H9 (cell line): ENCODE measurements around the gene PRR7. TPM values are rescaled to one million over a fixed set of nuclear protein-coding genes. Genes with fewer than 3 reads are reported as not detected.

Source experiments
- DNase-seq: peaks from one replicate; pipeline ENCODE4 v3.0.0-alpha.2; 2017
- H2AFZ ChIP-seq: one replicate; pipeline ENCODE4 v1.6.1; 2013; ENCODE audit warnings: mild to moderate bottlenecking, low read length, control low read depth, moderate library complexity
- H2AK5ac ChIP-seq: 2 replicates; pipeline ENCODE4 v1.6.1; 2013; ENCODE audit warnings: low read length, control low read depth, mixed read lengths; ENCODE audit not compliant: insufficient read length
- H2BK120ac ChIP-seq: one replicate; pipeline ENCODE4 v1.6.1; 2013; ENCODE audit warnings: low read depth, mild to moderate bottlenecking, low read length, control low read depth, inconsistent platforms; ENCODE audit not compliant: poor library complexity, severe bottlenecking
- H2BK12ac ChIP-seq: 2 replicates; pipeline ENCODE4 v1.6.1; 2013; ENCODE audit warnings: low read length, control low read depth, mixed read lengths, low read depth; ENCODE audit not compliant: insufficient read length
- H2BK15ac ChIP-seq: 2 replicates; pipeline ENCODE4 v1.6.1; 2013; ENCODE audit warnings: low read depth, low read length, control low read depth
- H2BK20ac ChIP-seq: one replicate; pipeline ENCODE4 v1.6.1; 2013; ENCODE audit warnings: low read depth, mild to moderate bottlenecking, low read length, control low read depth, inconsistent platforms; ENCODE audit not compliant: poor library complexity, severe bottlenecking
- H2BK5ac ChIP-seq: 2 replicates; pipeline ENCODE4 v1.6.1; 2013; ENCODE audit warnings: low read length, control low read depth, mixed read lengths; ENCODE audit not compliant: insufficient read length
- H3K14ac ChIP-seq: 2 replicates; pipeline ENCODE4 v1.6.1; 2013; ENCODE audit warnings: low read length, control low read depth; ENCODE audit not compliant: insufficient read depth
- H3K18ac ChIP-seq: 2 replicates; pipeline ENCODE4 v1.6.1; 2013; ENCODE audit warnings: low read depth, mild to moderate bottlenecking, mixed read lengths, low read length, control low read depth; ENCODE audit not compliant: insufficient read length
- H3K23ac ChIP-seq: 2 replicates; pipeline ENCODE4 v1.6.1; 2013; ENCODE audit warnings: low read length, control low read depth, mixed read lengths, low read depth; ENCODE audit not compliant: insufficient read length
- H3K23me2 ChIP-seq: 2 replicates; pipeline ENCODE4 v1.6.1; 2013; ENCODE audit warnings: low read depth, mild to moderate bottlenecking, mixed read lengths, low read length, control low read depth; ENCODE audit not compliant: insufficient read length, poor library complexity, severe bottlenecking
- H3K27ac ChIP-seq: 2 replicates; pipeline ENCODE4 v1.5.1; 2013; ENCODE audit warnings: low read length, control low read depth, mixed read lengths, low read depth; ENCODE audit not compliant: insufficient read length
- H3K27me3 ChIP-seq: 2 replicates; pipeline ENCODE4 v1.6.1; 2013; ENCODE audit warnings: low read length, control low read depth, inconsistent platforms; ENCODE audit not compliant: insufficient read depth
- H3K4ac ChIP-seq: 2 replicates; pipeline ENCODE4 v1.6.1; 2013; ENCODE audit warnings: low read depth, mild to moderate bottlenecking, control low read depth, inconsistent platforms, low read length, moderate library complexity
- H3K4me1 ChIP-seq: 2 replicates; pipeline ENCODE4 v1.6.1; 2013; ENCODE audit warnings: low read length, control low read depth, inconsistent platforms; ENCODE audit not compliant: insufficient read depth
- H3K4me2 ChIP-seq: 2 replicates; pipeline ENCODE4 v1.6.1; 2013; ENCODE audit warnings: low read length, control low read depth, mixed read lengths; ENCODE audit not compliant: insufficient read length, insufficient read depth
- H3K56ac ChIP-seq: 2 replicates; pipeline ENCODE4 v1.6.1; 2013; ENCODE audit warnings: low read depth, mild to moderate bottlenecking, mixed read lengths, low read length, control low read depth; ENCODE audit not compliant: insufficient read length
- H3K79me1 ChIP-seq: 2 replicates; pipeline ENCODE4 v1.6.1; 2013; ENCODE audit warnings: low read depth, mild to moderate bottlenecking, moderate library complexity, low read length, control low read depth, inconsistent platforms; ENCODE audit not compliant: insufficient read depth, poor library complexity, severe bottlenecking
- H3K79me2 ChIP-seq: 2 replicates; pipeline ENCODE4 v1.6.1; 2013; ENCODE audit warnings: low read length, control low read depth, inconsistent platforms; ENCODE audit not compliant: insufficient read depth
- H3K9ac ChIP-seq: 2 replicates; pipeline ENCODE4 v1.6.1; 2013; ENCODE audit warnings: low read length, control low read depth, mixed read lengths; ENCODE audit not compliant: insufficient read length; ENCODE audit errors: extremely low read depth
- H3K9me3 ChIP-seq: one replicate; pipeline ENCODE4 v1.6.1; 2013; ENCODE audit warnings: low read depth, low read length, inconsistent platforms; ENCODE audit not compliant: control insufficient read depth
- H3T11ph ChIP-seq: one replicate; pipeline ENCODE4 v1.6.1; 2013; ENCODE audit warnings: mild to moderate bottlenecking, low read length, control low read depth, inconsistent platforms
- H4K20me1 ChIP-seq: one replicate; pipeline ENCODE4 v1.6.1; 2013; ENCODE audit not compliant: control insufficient read depth, insufficient read length, insufficient read depth
- H4K5ac ChIP-seq: 2 replicates; pipeline ENCODE4 v1.6.1; 2013; ENCODE audit warnings: low read depth, mild to moderate bottlenecking, mixed read lengths, low read length, control low read depth; ENCODE audit not compliant: insufficient read length
- H4K8ac ChIP-seq: replicated peaks from 2 replicates; pipeline ENCODE4 v1.6.1; 2013; ENCODE audit warnings: low read length, control low read depth, mixed read lengths, low read depth; ENCODE audit not compliant: insufficient read length
- H4K91ac ChIP-seq: 2 replicates; pipeline ENCODE4 v1.6.1; 2013; ENCODE audit warnings: low read depth, mild to moderate bottlenecking, moderate library complexity, mixed read lengths, low read length, control low read depth; ENCODE audit not compliant: insufficient read length
- H3K27ac Mint-ChIP-seq, 3 experiments: 2 replicates in 2 of 3; 3 replicates in 1 of 3; pipeline ENCODE4 v1.8.0; 2020 to 2021; ENCODE audit warnings: mixed read lengths in 3 of 3, mild to moderate bottlenecking in 1 of 3, moderate library complexity in 1 of 3
- H3K27me3 Mint-ChIP-seq: 2 replicates; pipeline ENCODE4 v1.8.0; 2021; ENCODE audit warnings: low read depth, mild to moderate bottlenecking, moderate library complexity, mixed read lengths
- H3K36me3 Mint-ChIP-seq, 3 experiments: 2 replicates in 2 of 3; 3 replicates in 1 of 3; pipeline ENCODE4 v1.8.0; 2020 to 2021; ENCODE audit warnings: low read depth in 3 of 3, mixed read lengths in 3 of 3; ENCODE audit not compliant: insufficient read depth in 1 of 3
- H3K4me1 Mint-ChIP-seq, 2 experiments: 2 replicates each; pipeline ENCODE4 v1.8.0; 2020; ENCODE audit warnings: mixed read lengths in 2 of 2
- H3K4me3 Mint-ChIP-seq, 2 experiments: 2 replicates in 1 of 2; 3 replicates in 1 of 2; pipeline ENCODE4 v1.8.0; 2020 to 2021; ENCODE audit warnings: mild to moderate bottlenecking in 2 of 2, mixed read lengths in 2 of 2, moderate library complexity in 1 of 2
- H3K9me3 Mint-ChIP-seq, 2 experiments: 2 replicates in 1 of 2; 3 replicates in 1 of 2; pipeline ENCODE4 v1.8.0; 2020; ENCODE audit warnings: mild to moderate bottlenecking in 2 of 2, mixed read lengths in 2 of 2, moderate library complexity in 1 of 2
- WGBS: extraction: QIAGEN DNeasy Blood & Tissue Kit; methylation state at CpG from one replicate; pipeline ENCODE4 v1.1.7; 2013; ENCODE audit warnings: missing lambda C conversion rate, low lambda C conversion rate, mixed read lengths; ENCODE audit not compliant: insufficient read length; ENCODE audit errors: extremely low coverage; 5-methylcytosine and 5-hydroxymethylcytosine counted together
- total RNA-seq: library from RNA; stranded (reverse); gene quantifications from 2 replicates; pipeline ENCODE4 v1.2.1, GENCODE V29; 2021
- TF ChIP-seq, protein P1 (sequence below): fragments of 200-600 bp; sonication (generic); conservative IDR thresholded peaks from 3 replicates; pipeline ENCODE4 v1.8.0; 2021; ENCODE audit warnings: antibody characterized with exemption, mild to moderate bottlenecking

PRR7 gene
- total RNA-seq, 1 experiment from 2014 or later, result 9.6 TPM

DNA sequence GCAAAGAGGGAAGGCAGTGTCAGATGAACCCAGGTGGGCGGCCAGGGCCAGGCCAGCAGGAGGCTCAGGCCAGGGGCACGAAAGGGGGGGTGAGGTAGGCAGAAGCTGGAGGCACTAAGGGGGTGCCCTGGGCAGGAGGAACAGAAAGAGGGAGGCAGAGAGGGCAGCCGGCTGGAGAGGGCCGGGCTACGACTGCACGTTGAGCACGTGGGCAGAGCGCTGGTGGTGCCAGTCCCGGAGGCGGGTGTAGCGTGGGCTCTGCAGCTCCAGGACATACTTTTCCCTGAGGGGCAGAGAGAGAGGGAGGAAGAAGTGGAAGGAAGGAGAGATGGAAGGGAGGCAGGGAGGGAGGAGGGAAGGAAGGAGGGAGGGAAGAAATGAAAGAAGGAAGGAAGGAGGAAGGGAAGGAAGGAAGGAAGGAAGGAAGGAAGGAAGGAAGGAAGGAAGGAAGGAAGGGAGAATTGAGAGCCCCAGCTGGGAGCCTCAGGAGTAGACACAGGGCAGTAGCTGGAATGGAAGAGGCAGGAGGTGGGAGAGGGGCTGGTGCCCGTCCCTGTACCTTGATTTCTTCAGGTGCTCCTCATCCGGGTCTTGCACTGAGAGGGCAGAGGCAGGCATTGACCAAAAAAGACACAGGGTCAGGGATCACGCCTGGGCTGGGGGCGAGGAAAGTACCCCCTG, 43.8 kb downstream of the PRR7 start:
- Histone ChIP-seq H3K4me2 (no peak overlapping the region), H3K79me1 (no peaks in the 10 kb centered on the region), H2BK12ac (no peak overlapping the region)

More for the DNA sequence above, 43.8 kb downstream of the PRR7 start:
- no peak overlapping the region for H2BK5ac ChIP-seq
- no peak overlapping the region for H4K8ac ChIP-seq
- no peaks in the 10 kb centered on the region; a peak in 1 of 5 replicates for H3K9me3 Mint-ChIP-seq
- H2BK15ac ChIP-seq, result no peak overlapping the region
- no peaks in the 10 kb centered on the region for H3K27me3 Mint-ChIP-seq
- H3K27ac ChIP-seq, result no peak overlapping the region
- no peaks in the 10 kb centered on the region for H4K20me1 ChIP-seq
- H3K56ac ChIP-seq, result no peak overlapping the region
- no peaks in the 10 kb centered on the region for H3K27me3 ChIP-seq
- no peaks in the 10 kb centered on the region for H3K23me2 ChIP-seq
- H2AK5ac ChIP-seq, result no peak overlapping the region
- H4K5ac ChIP-seq, result no peak overlapping the region
- no peak overlapping the region for H2BK20ac ChIP-seq
- H2AFZ ChIP-seq, result no peak overlapping the region
- WGBS, result no CpG with 5 or more reads among the region's 15 CpGs
- H3K36me3 Mint-ChIP-seq, result peaks cover 41 to 76% (median 67%) of the 10 kb centered on the region in 3 experiments
- no peaks in the 10 kb centered on the region for H3K79me2 ChIP-seq
- H3K18ac ChIP-seq, result no peak overlapping the region
- DNase-seq, result no peak
- no peak overlapping the region for H3T11ph ChIP-seq
- no peak overlapping the region for H2BK120ac ChIP-seq
- H4K91ac ChIP-seq, result no peak overlapping the region
- H3K4me1 Mint-ChIP-seq, result peaks cover 12 to 34% of the 10 kb centered on the region in 2 experiments
- H3K4ac ChIP-seq, result no peak overlapping the region
- H3K9ac ChIP-seq, result no peak overlapping the region
- no peaks in the 10 kb centered on the region; the same call in 1 of the 2 replicates for H3K4me1 ChIP-seq
- H3K23ac ChIP-seq, result no peak overlapping the region
- no peak overlapping the region for H3K4me3 Mint-ChIP-seq
- H3K27ac Mint-ChIP-seq, result peak overlapping the region in 1 of 3 experiments; percentile 91; a peak in 2 of 7 replicates
- no peak overlapping the region for H3K14ac ChIP-seq
- H3K9me3 ChIP-seq, result no peaks in the 10 kb centered on the region
- TF ChIP-seq, protein P1, sequence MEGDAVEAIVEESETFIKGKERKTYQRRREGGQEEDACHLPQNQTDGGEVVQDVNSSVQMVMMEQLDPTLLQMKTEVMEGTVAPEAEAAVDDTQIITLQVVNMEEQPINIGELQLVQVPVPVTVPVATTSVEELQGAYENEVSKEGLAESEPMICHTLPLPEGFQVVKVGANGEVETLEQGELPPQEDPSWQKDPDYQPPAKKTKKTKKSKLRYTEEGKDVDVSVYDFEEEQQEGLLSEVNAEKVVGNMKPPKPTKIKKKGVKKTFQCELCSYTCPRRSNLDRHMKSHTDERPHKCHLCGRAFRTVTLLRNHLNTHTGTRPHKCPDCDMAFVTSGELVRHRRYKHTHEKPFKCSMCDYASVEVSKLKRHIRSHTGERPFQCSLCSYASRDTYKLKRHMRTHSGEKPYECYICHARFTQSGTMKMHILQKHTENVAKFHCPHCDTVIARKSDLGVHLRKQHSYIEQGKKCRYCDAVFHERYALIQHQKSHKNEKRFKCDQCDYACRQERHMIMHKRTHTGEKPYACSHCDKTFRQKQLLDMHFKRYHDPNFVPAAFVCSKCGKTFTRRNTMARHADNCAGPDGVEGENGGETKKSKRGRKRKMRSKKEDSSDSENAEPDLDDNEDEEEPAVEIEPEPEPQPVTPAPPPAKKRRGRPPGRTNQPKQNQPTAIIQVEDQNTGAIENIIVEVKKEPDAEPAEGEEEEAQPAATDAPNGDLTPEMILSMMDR, result no peak
